ENCODE results near the gene RAB5B.

- TF ChIP-seq, protein P1, sequence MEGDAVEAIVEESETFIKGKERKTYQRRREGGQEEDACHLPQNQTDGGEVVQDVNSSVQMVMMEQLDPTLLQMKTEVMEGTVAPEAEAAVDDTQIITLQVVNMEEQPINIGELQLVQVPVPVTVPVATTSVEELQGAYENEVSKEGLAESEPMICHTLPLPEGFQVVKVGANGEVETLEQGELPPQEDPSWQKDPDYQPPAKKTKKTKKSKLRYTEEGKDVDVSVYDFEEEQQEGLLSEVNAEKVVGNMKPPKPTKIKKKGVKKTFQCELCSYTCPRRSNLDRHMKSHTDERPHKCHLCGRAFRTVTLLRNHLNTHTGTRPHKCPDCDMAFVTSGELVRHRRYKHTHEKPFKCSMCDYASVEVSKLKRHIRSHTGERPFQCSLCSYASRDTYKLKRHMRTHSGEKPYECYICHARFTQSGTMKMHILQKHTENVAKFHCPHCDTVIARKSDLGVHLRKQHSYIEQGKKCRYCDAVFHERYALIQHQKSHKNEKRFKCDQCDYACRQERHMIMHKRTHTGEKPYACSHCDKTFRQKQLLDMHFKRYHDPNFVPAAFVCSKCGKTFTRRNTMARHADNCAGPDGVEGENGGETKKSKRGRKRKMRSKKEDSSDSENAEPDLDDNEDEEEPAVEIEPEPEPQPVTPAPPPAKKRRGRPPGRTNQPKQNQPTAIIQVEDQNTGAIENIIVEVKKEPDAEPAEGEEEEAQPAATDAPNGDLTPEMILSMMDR (IDR thresholded peaks at IDR 0.05), result no peak
- TF ChIP-seq POLR2A (IDR thresholded peaks at IDR 0.05), result peak; percentile 50 to 55
- peak; percentile 80 to 91 (median 85) for TF ChIP-seq POLR2AphosphoS5 (IDR thresholded peaks at IDR 0.05)
Measured at GRCh38 chr12:55966408-55967281, 7.2 kb upstream of the RAB5B start, which contains the start of gene CDK2.

All from sigmoid colon (tissue), 4 donors.